Iris pigment epithelial cell (primary cell): ENCODE measurements around the gene MCF2L.

Experiments used
- DNase-seq: peaks from one replicate; pipeline ENCODE4 v3.0.0-alpha.2; 2011; ENCODE audit warnings: low read depth

The MCF2L gene

GRCh38 chr13:112982281-112983041 is 13.4 kb downstream of the MCF2L start:
- no peak for DNase-seq

- DNase-seq: no peak
Measured at GRCh38 chr13:112983042-112983305, 14.0 kb downstream of the MCF2L start.

GRCh38 chr13:112983428-112984196 is 14.6 kb downstream of the MCF2L start:
- no peak for DNase-seq

- DNase-seq: no peak
Measured at GRCh38 chr13:112984501-112984900, 15.5 kb downstream of the MCF2L start.

- no peak for DNase-seq
Measured at GRCh38 chr13:112984954-112985802, 16.2 kb downstream of the MCF2L start.

GRCh38 chr13:112985803-112986408 is 16.9 kb downstream of the MCF2L start:
- no peak for DNase-seq

- no peak for DNase-seq
Measured at GRCh38 chr13:112986470-112986869, 17.5 kb downstream of the MCF2L start.

- DNase-seq: no peak
Measured at GRCh38 chr13:112986946-112987681, 18.1 kb downstream of the MCF2L start.

- DNase-seq: no peak
Measured at GRCh38 chr13:112987682-112988024, 18.6 kb downstream of the MCF2L start.

- no peak for DNase-seq
Measured at GRCh38 chr13:112990783-112991182, 21.8 kb downstream of the MCF2L start.

- no peak for DNase-seq
Measured at GRCh38 chr13:112991609-112992008, 22.6 kb downstream of the MCF2L start.

GRCh38 chr13:112992931-112993680 is 24.1 kb downstream of the MCF2L start:
- DNase-seq: no peak

GRCh38 chr13:112994084-112994780 is 25.2 kb downstream of the MCF2L start:
- no peak for DNase-seq

- DNase-seq: no peak
Measured at GRCh38 chr13:112994781-112995355, 25.9 kb downstream of the MCF2L start.

GRCh38 chr13:112995395-112996191 is 26.6 kb downstream of the MCF2L start:
- no peak for DNase-seq

- no peak for DNase-seq
Measured at GRCh38 chr13:112996671-112997091, 27.7 kb downstream of the MCF2L start.

GRCh38 chr13:112997188-112998130 is 28.4 kb downstream of the MCF2L start:
- DNase-seq: no peak
